Neural cell (in vitro differentiated cells): ENCODE measurements around the gene TNS3. TPM values are rescaled to one million over a fixed set of nuclear protein-coding genes. Genes with fewer than 3 reads are reported as not detected.

ENCODE experiments used
- H2AFZ ChIP-seq: fragments of 200-600, 300-800 bp; sonication (generic), shearing (Covaris generic); 2 replicates; pipeline ENCODE4 v1.6.0; 2014; ENCODE audit warnings: low read depth, mild to moderate bottlenecking, antibody characterized with exemption, low read length, moderate library complexity
- H3F3A ChIP-seq: fragments of 200-600 bp; shearing (Covaris generic); 2 replicates; pipeline ENCODE4 v1.6.1; 2016; ENCODE audit warnings: mild to moderate bottlenecking, moderate library complexity, mixed read lengths, antibody characterized with exemption, low read length; ENCODE audit not compliant: insufficient read depth, poor library complexity, severe bottlenecking
- H3K27ac ChIP-seq: fragments of 200-600, 300-800 bp; sonication (generic), shearing (Covaris generic); 2 replicates; pipeline ENCODE4 v1.5.1; 2014; ENCODE audit warnings: mild to moderate bottlenecking, low read length, moderate library complexity
- H3K27me3 ChIP-seq: fragments of 300-800, 200-600 bp; sonication (generic), shearing (Covaris generic); 2 replicates; pipeline ENCODE4 v1.6.0; 2014; ENCODE audit warnings: mild to moderate bottlenecking, low read depth, low read length, moderate library complexity; ENCODE audit not compliant: insufficient read depth
- H3K36me3 ChIP-seq: fragments of 300-800, 200-600 bp; sonication (generic), shearing (Covaris generic); 2 replicates; pipeline ENCODE4 v1.5.1; 2014; ENCODE audit warnings: mild to moderate bottlenecking, antibody characterized with exemption, low read length, moderate library complexity; ENCODE audit not compliant: insufficient read depth
- H3K4me2 ChIP-seq: fragments of 300-800, 200-600 bp; sonication (generic), shearing (Covaris generic); 2 replicates; pipeline ENCODE4 v1.6.0; 2014; ENCODE audit warnings: mild to moderate bottlenecking, low read length
- H3K4me3 ChIP-seq: fragments of 300-800, 200-600 bp; sonication (generic), shearing (Covaris generic); 2 replicates; pipeline ENCODE4 v1.5.1; 2014; ENCODE audit warnings: mild to moderate bottlenecking, low read length, moderate library complexity
- H3K79me2 ChIP-seq: fragments of 200-600 bp; shearing (Covaris generic); replicated peaks from 2 replicates; pipeline ENCODE4 v1.6.0; 2014; ENCODE audit warnings: mild to moderate bottlenecking, low read length, moderate library complexity; ENCODE audit not compliant: insufficient read depth
- H3K9ac ChIP-seq: fragments of 300-800, 200-600 bp; sonication (generic), shearing (Covaris generic); 2 replicates; pipeline ENCODE4 v1.6.1; 2016; ENCODE audit warnings: mild to moderate bottlenecking, low read length, mixed read lengths
- H3K9me2 ChIP-seq: fragments of 200-600 bp; shearing (Covaris generic); 2 replicates; pipeline ENCODE4 v1.6.1; 2016; ENCODE audit warnings: mild to moderate bottlenecking, low read length, mixed read lengths; ENCODE audit not compliant: insufficient read depth
- H3K9me3 ChIP-seq: fragments of 200-600, 300-800 bp; sonication (generic), shearing (Covaris generic); 2 replicates; pipeline ENCODE4 v1.6.1; 2016; ENCODE audit warnings: mild to moderate bottlenecking, mixed run types, low read length, moderate library complexity, mixed read lengths
- H4K20me1 ChIP-seq: fragments of 200-600 bp; shearing (Covaris generic); 2 replicates; pipeline ENCODE4 v1.6.1; 2016; ENCODE audit warnings: mild to moderate bottlenecking, mixed run types; ENCODE audit not compliant: insufficient read depth
- EP300 ChIP-seq: fragments of 450-650 bp; conservative IDR thresholded peaks from 2 replicates; pipeline ENCODE4 v1.6.1; 2014; ENCODE audit warnings: antibody characterized with exemption, mild to moderate bottlenecking, moderate library complexity; ENCODE audit not compliant: poor library complexity, severe bottlenecking
- EZH2 ChIP-seq: fragments of 200-600, 300-800 bp; shearing (Covaris generic), sonication (generic); IDR thresholded peaks from 2 replicates; pipeline ENCODE4 v1.6.1; 2014; ENCODE audit warnings: antibody characterized with exemption, low read length, borderline replicate concordance, mild to moderate bottlenecking; ENCODE audit not compliant: insufficient read depth, poor library complexity, severe bottlenecking
- MXI1 ChIP-seq: fragments of 450-650 bp; conservative IDR thresholded peaks from 2 replicates; pipeline ENCODE4 v1.6.1; 2014; ENCODE audit warnings: antibody characterized with exemption, mild to moderate bottlenecking; ENCODE audit not compliant: poor library complexity, severe bottlenecking
- POLR2AphosphoS5 ChIP-seq: IDR thresholded peaks from 2 replicates; pipeline ENCODE4 v1.6.1; 2012
- RAD21 ChIP-seq: fragments of 450-650 bp; conservative IDR thresholded peaks from 2 replicates; pipeline ENCODE4 v1.6.1; 2014; ENCODE audit warnings: antibody characterized with exemption, mild to moderate bottlenecking, moderate library complexity
- SMC3 ChIP-seq: fragments of 450-650 bp; conservative IDR thresholded peaks from 2 replicates; pipeline ENCODE4 v1.6.1; 2014; ENCODE audit warnings: antibody characterized with exemption, mild to moderate bottlenecking, moderate library complexity; ENCODE audit not compliant: poor library complexity
- TAF1 ChIP-seq: IDR thresholded peaks from 2 replicates; pipeline ENCODE4 v1.6.1; 2012; ENCODE audit warnings: low read depth
- polyA plus RNA-seq: library from polyadenylated mRNA; depleted of rRNA; stranded (reverse); fragments of >200 nt; gene quantifications from 2 replicates; pipeline ENCODE4 v1.2.3, GENCODE V29; 2014
- TF ChIP-seq, protein P1 (sequence below): IDR thresholded peaks from 2 replicates; pipeline ENCODE4 v1.6.1; 2012; ENCODE audit warnings: borderline replicate concordance
- TF ChIP-seq, protein P2 (sequence below): fragments of 450-650 bp; IDR thresholded peaks from 2 replicates; pipeline ENCODE4 v1.5.1; 2014; ENCODE audit warnings: antibody characterized with exemption, mild to moderate bottlenecking, moderate library complexity; ENCODE audit not compliant: poor library complexity, severe bottlenecking

TNS3 gene
- polyA plus RNA-seq, 1 donor from 2014 or later = 0.58 TPM

DNA sequence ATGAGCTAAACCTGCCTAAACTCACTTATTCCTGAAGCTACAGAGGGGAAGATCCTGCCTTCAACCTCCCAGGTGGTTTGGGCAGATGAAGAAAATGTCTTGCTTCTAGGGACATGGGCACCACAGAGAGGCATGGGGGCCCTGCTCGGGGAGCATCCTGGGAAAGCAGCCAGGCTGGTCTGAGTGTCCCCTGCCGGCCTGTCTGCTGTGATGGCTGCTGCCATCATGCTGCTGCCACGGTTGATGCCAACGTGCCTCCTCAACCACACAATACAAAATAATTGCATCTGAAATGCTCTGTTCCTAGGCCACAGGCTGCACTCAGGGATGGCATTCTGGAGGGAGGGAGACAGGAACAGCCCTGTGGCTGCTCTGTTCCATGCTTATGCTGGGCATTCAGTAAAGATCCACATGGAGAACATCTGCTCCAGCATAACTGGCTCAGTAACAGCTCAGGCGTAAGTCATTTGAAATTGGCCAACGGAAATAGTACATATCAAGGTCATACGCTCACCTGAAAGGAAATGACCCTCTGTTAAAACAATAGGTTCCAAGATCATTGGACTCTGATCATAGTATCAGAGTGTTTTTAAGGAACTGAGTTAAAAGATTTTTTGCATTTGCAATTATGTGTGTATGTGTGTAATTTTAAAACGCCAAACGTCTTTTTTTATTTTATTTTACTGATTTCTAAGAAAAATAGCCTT lies 299.0 kb downstream of the TNS3 start:
- no peaks in the 10 kb centered on the region for H3K79me2 ChIP-seq
- H3K27ac ChIP-seq = no peak overlapping the region
- no peaks in the 10 kb centered on the region for H4K20me1 ChIP-seq
- H3K9me2 ChIP-seq = no peaks in the 10 kb centered on the region
- no peaks in the 10 kb centered on the region for H3K9me3 ChIP-seq
- H2AFZ ChIP-seq = no peak overlapping the region
- no peaks in the 10 kb centered on the region for H3K27me3 ChIP-seq
- H3K9ac ChIP-seq = no peak overlapping the region
- TF ChIP-seq TAF1 = no peak
- TF ChIP-seq POLR2AphosphoS5 = no peak
- TF ChIP-seq, protein P1, sequence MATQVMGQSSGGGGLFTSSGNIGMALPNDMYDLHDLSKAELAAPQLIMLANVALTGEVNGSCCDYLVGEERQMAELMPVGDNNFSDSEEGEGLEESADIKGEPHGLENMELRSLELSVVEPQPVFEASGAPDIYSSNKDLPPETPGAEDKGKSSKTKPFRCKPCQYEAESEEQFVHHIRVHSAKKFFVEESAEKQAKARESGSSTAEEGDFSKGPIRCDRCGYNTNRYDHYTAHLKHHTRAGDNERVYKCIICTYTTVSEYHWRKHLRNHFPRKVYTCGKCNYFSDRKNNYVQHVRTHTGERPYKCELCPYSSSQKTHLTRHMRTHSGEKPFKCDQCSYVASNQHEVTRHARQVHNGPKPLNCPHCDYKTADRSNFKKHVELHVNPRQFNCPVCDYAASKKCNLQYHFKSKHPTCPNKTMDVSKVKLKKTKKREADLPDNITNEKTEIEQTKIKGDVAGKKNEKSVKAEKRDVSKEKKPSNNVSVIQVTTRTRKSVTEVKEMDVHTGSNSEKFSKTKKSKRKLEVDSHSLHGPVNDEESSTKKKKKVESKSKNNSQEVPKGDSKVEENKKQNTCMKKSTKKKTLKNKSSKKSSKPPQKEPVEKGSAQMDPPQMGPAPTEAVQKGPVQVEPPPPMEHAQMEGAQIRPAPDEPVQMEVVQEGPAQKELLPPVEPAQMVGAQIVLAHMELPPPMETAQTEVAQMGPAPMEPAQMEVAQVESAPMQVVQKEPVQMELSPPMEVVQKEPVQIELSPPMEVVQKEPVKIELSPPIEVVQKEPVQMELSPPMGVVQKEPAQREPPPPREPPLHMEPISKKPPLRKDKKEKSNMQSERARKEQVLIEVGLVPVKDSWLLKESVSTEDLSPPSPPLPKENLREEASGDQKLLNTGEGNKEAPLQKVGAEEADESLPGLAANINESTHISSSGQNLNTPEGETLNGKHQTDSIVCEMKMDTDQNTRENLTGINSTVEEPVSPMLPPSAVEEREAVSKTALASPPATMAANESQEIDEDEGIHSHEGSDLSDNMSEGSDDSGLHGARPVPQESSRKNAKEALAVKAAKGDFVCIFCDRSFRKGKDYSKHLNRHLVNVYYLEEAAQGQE = no peak
- TF ChIP-seq, protein P2, sequence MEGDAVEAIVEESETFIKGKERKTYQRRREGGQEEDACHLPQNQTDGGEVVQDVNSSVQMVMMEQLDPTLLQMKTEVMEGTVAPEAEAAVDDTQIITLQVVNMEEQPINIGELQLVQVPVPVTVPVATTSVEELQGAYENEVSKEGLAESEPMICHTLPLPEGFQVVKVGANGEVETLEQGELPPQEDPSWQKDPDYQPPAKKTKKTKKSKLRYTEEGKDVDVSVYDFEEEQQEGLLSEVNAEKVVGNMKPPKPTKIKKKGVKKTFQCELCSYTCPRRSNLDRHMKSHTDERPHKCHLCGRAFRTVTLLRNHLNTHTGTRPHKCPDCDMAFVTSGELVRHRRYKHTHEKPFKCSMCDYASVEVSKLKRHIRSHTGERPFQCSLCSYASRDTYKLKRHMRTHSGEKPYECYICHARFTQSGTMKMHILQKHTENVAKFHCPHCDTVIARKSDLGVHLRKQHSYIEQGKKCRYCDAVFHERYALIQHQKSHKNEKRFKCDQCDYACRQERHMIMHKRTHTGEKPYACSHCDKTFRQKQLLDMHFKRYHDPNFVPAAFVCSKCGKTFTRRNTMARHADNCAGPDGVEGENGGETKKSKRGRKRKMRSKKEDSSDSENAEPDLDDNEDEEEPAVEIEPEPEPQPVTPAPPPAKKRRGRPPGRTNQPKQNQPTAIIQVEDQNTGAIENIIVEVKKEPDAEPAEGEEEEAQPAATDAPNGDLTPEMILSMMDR = no peak
- no peak for TF ChIP-seq MXI1
- no peak for TF ChIP-seq SMC3
- no peak for TF ChIP-seq EP300
- no peak for TF ChIP-seq RAD21
- no peaks in the 10 kb centered on the region for H3F3A ChIP-seq
- H3K4me2 ChIP-seq = no peak overlapping the region
- H3K4me3 ChIP-seq = no peak overlapping the region
- no peaks in the 10 kb centered on the region for H3K36me3 ChIP-seq

DNA sequence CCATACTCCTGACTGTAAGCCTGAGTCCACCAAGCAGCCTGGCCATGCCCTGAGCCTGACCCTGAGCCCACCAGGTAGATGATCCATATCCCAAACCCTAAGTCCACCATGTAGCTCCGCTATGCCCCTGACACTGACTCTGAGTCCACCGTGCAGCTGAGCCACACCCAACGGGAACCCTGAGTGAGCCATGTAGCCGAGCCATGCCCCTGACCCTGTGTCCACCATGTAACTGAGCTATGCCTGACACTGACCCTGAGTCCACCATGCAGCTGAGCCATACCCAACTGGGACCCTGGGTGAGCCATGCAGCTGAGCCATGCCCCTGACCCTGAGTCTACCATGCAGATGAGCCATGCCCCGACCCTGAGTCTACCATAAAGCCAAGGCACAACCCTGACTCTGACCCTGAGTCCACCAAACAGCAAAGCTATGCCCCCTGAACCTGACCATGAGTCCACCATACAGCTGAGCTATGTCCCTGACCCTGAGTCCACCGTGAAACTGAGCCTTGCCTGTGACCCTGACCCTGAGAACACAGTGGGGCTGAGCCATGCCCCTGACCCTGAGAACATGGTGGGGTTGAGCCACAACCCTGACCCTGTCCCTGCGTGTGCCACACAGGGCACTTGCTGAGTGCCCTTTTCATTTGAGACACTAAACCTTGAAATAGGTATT lies 299.8 kb downstream of the TNS3 start:
- Histone ChIP-seq H3K79me2 (no peaks in the 10 kb centered on the region), H2AFZ (no peak overlapping the region), H4K20me1 (no peaks in the 10 kb centered on the region), H3K9me2 (no peaks in the 10 kb centered on the region), H3K9me3 (no peaks in the 10 kb centered on the region), H3K4me3 (no peak overlapping the region), H3K27ac (no peak overlapping the region), H3K36me3 (no peaks in the 10 kb centered on the region), H3K9ac (no peak overlapping the region), H3F3A (no peaks in the 10 kb centered on the region), H3K27me3 (no peaks in the 10 kb centered on the region), H3K4me2 (no peak overlapping the region)
- TF ChIP-seq EZH2 (no peak), MXI1 (no peak), EP300 (no peak), POLR2AphosphoS5 (no peak), RAD21 (no peak), TAF1 (no peak), SMC3 (no peak)
- TF ChIP-seq, protein P2 = no peak
- TF ChIP-seq, protein P1 = no peak
